Measurements from ENCODE around the gene SGMS1. TPM values are rescaled to one million over a fixed set of nuclear protein-coding genes. Genes with fewer than 3 reads are reported as not detected.
A peak's percentile ranks its signal among the peaks of the same experiment; 100 is the strongest.
"Not testable (repeated sequence)": the region's sequence is repeated elsewhere in the genome, so short reads cannot be mapped to it uniquely, and the experiment has no call there.

SGMS1 gene
- total RNA-seq, 1 experiment from 2014 or later, result 20.4 TPM

DNA sequence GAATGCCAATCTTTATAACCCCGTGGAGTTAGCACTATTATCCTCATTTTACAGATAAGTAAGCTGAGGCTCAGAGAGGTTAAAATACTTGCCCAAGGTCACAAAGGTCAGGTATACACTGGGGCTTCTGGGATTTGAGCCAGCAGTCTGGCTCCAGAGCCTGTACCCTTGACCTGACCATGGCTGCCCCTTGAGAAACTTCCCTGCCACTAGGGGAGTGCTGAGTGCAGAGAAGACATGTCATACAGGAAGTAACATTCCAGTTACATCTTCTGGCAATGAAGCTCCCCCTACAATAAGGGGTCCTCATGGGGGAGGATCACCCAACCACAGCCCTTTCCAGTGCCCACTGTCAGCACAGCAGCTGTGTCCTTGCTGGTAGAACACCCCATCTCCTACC lies 43.6 kb upstream of the SGMS1 start:
- not testable (repeated sequence) for H3K4me1 ChIP-seq (ENCODE audit: insufficient read depth, low read length); H3K9me3 Mint-ChIP-seq; H3K4me3 Mint-ChIP-seq

DNA sequence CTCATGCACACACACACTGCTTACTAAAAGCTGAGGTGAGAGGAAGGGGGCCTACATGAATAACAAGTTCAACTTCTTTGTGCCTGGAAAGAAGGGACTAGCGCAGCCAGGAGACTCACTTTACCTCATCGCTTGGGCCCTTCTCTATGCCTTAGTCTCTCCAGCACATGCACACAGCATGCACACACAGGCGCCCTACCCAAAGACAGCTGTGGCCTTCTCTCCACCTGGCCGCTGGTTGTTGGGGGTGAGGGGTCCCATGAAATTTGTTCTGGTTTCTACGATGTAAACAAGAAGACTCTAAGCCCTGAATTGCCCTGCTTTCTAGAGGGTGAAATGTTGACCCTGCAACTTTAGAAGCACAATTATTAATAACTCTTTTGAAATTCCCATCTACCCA lies 38.7 kb upstream of the SGMS1 start:
- not testable (repeated sequence) for H3K79me1 ChIP-seq (ENCODE audit: insufficient read depth, low read depth, low read length, poor library complexity, severe bottlenecking); H3T11ph ChIP-seq (ENCODE audit: low read length); H2BK20ac ChIP-seq (ENCODE audit: low read depth, low read length, poor library complexity, severe bottlenecking); H3K27ac Mint-ChIP-seq; H3K9me3 ChIP-seq (ENCODE audit: control insufficient read depth, low read depth, low read length); H3K4me2 ChIP-seq (ENCODE audit: insufficient read depth, insufficient read length, low read length); H3K9me3 Mint-ChIP-seq; H2BK120ac ChIP-seq (ENCODE audit: low read depth, low read length, poor library complexity, severe bottlenecking); H4K91ac ChIP-seq (ENCODE audit: insufficient read length, low read depth, low read length); H3K4me1 ChIP-seq (ENCODE audit: insufficient read depth, low read length); H3K56ac ChIP-seq (ENCODE audit: insufficient read length, low read depth, low read length); H3K4ac ChIP-seq (ENCODE audit: low read depth, low read length); H3K9ac ChIP-seq (ENCODE audit: extremely low read depth, insufficient read length, low read length); H3K18ac ChIP-seq (ENCODE audit: insufficient read length, low read depth, low read length); H2AFZ ChIP-seq (ENCODE audit: low read length); H4K20me1 ChIP-seq (ENCODE audit: control insufficient read depth, insufficient read depth, insufficient read length); H2BK12ac ChIP-seq (ENCODE audit: insufficient read length, low read depth, low read length); H3K27ac ChIP-seq (ENCODE audit: insufficient read length, low read depth, low read length); H3K36me3 Mint-ChIP-seq (ENCODE audit: insufficient read depth in 1 of 3, low read depth in 3 of 3); H4K5ac ChIP-seq (ENCODE audit: insufficient read length, low read depth, low read length); H4K8ac ChIP-seq (replicated peaks; ENCODE audit: insufficient read length, low read depth, low read length); H3K27me3 Mint-ChIP-seq (ENCODE audit: low read depth); H3K4me1 Mint-ChIP-seq; H3K4me3 Mint-ChIP-seq; H2BK5ac ChIP-seq (ENCODE audit: insufficient read length, low read length); H3K23ac ChIP-seq (ENCODE audit: insufficient read length, low read depth, low read length); H2BK15ac ChIP-seq (ENCODE audit: low read depth, low read length); H2AK5ac ChIP-seq (ENCODE audit: insufficient read length, low read length); H3K14ac ChIP-seq (ENCODE audit: insufficient read depth, low read length); H3K27me3 ChIP-seq (ENCODE audit: insufficient read depth, low read length); DNase-seq; H3K79me2 ChIP-seq (ENCODE audit: insufficient read depth, low read length); H3K23me2 ChIP-seq (ENCODE audit: insufficient read length, low read depth, low read length, poor library complexity, severe bottlenecking)
- WGBS (ENCODE audit: extremely low coverage, insufficient read length, low lambda C conversion rate), result no CpG with 5 or more reads among the region's 5 CpGs

More for the DNA sequence above, 43.6 kb upstream of the SGMS1 start:
- not testable (repeated sequence) for H3K14ac ChIP-seq (ENCODE audit: insufficient read depth, low read length); H2BK15ac ChIP-seq (ENCODE audit: low read depth, low read length); H3K9ac ChIP-seq (ENCODE audit: extremely low read depth, insufficient read length, low read length); DNase-seq; H4K5ac ChIP-seq (ENCODE audit: insufficient read length, low read depth, low read length); H2BK5ac ChIP-seq (ENCODE audit: insufficient read length, low read length); H2BK20ac ChIP-seq (ENCODE audit: low read depth, low read length, poor library complexity, severe bottlenecking); H3K79me2 ChIP-seq (ENCODE audit: insufficient read depth, low read length); H3K9me3 ChIP-seq (ENCODE audit: control insufficient read depth, low read depth, low read length); H3K18ac ChIP-seq (ENCODE audit: insufficient read length, low read depth, low read length); H2BK120ac ChIP-seq (ENCODE audit: low read depth, low read length, poor library complexity, severe bottlenecking); H3K4me2 ChIP-seq (ENCODE audit: insufficient read depth, insufficient read length, low read length); H3T11ph ChIP-seq (ENCODE audit: low read length); H3K27ac Mint-ChIP-seq; H2AFZ ChIP-seq (ENCODE audit: low read length); H3K36me3 Mint-ChIP-seq (ENCODE audit: insufficient read depth in 1 of 3, low read depth in 3 of 3); H4K8ac ChIP-seq (replicated peaks; ENCODE audit: insufficient read length, low read depth, low read length); H2AK5ac ChIP-seq (ENCODE audit: insufficient read length, low read length); H3K27ac ChIP-seq (ENCODE audit: insufficient read length, low read depth, low read length); H2BK12ac ChIP-seq (ENCODE audit: insufficient read length, low read depth, low read length); H3K27me3 Mint-ChIP-seq (ENCODE audit: low read depth); H3K23ac ChIP-seq (ENCODE audit: insufficient read length, low read depth, low read length); H3K4ac ChIP-seq (ENCODE audit: low read depth, low read length); H3K27me3 ChIP-seq (ENCODE audit: insufficient read depth, low read length); H4K20me1 ChIP-seq (ENCODE audit: control insufficient read depth, insufficient read depth, insufficient read length); H3K56ac ChIP-seq (ENCODE audit: insufficient read length, low read depth, low read length); H3K79me1 ChIP-seq (ENCODE audit: insufficient read depth, low read depth, low read length, poor library complexity, severe bottlenecking); H3K23me2 ChIP-seq (ENCODE audit: insufficient read length, low read depth, low read length, poor library complexity, severe bottlenecking); H4K91ac ChIP-seq (ENCODE audit: insufficient read length, low read depth, low read length)
- H3K4me1 Mint-ChIP-seq, result peaks cover 13 to 14% of the 10 kb centered on the region in 2 experiments
- WGBS (ENCODE audit: extremely low coverage, insufficient read length, low lambda C conversion rate), result no CpG with 5 or more reads among the region's 1 CpG
- TF ChIP-seq, protein P1, sequence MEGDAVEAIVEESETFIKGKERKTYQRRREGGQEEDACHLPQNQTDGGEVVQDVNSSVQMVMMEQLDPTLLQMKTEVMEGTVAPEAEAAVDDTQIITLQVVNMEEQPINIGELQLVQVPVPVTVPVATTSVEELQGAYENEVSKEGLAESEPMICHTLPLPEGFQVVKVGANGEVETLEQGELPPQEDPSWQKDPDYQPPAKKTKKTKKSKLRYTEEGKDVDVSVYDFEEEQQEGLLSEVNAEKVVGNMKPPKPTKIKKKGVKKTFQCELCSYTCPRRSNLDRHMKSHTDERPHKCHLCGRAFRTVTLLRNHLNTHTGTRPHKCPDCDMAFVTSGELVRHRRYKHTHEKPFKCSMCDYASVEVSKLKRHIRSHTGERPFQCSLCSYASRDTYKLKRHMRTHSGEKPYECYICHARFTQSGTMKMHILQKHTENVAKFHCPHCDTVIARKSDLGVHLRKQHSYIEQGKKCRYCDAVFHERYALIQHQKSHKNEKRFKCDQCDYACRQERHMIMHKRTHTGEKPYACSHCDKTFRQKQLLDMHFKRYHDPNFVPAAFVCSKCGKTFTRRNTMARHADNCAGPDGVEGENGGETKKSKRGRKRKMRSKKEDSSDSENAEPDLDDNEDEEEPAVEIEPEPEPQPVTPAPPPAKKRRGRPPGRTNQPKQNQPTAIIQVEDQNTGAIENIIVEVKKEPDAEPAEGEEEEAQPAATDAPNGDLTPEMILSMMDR (conservative IDR thresholded peaks at IDR 0.05), result 0 out of 3 replicates have a peak, but pooled peaks have one; percentile 14
